GM21717 (cell line): ENCODE results near the gene TTC38.

Experiments
- ATAC-seq: cut with Tn5 transposase; IDR thresholded peaks from one replicate; pipeline ENCODE4 v1.9.1; 2021; ENCODE audit warnings: mild to moderate bottlenecking, moderate library complexity; ENCODE audit not compliant: unreplicated experiment

Gene TTC38

DNA sequence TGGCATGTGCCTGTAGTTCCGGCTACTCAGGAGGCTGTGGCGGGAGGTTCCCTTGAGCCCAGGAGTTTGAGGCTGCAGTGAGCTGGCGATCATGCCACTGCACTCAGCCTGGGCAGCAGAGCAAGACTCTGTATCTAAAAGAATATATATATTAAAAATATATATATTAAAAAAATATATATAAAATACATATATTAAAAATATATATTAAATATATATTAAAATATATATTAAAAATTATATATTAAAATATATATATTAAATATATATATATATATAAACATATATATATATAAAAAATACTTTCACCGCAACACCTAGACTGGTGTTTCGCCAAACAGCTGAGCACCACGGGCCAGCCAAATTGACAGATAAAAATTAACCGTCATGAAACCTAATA lies 8.8 kb downstream of the TTC38 start:
- ATAC-seq = no peak

DNA sequence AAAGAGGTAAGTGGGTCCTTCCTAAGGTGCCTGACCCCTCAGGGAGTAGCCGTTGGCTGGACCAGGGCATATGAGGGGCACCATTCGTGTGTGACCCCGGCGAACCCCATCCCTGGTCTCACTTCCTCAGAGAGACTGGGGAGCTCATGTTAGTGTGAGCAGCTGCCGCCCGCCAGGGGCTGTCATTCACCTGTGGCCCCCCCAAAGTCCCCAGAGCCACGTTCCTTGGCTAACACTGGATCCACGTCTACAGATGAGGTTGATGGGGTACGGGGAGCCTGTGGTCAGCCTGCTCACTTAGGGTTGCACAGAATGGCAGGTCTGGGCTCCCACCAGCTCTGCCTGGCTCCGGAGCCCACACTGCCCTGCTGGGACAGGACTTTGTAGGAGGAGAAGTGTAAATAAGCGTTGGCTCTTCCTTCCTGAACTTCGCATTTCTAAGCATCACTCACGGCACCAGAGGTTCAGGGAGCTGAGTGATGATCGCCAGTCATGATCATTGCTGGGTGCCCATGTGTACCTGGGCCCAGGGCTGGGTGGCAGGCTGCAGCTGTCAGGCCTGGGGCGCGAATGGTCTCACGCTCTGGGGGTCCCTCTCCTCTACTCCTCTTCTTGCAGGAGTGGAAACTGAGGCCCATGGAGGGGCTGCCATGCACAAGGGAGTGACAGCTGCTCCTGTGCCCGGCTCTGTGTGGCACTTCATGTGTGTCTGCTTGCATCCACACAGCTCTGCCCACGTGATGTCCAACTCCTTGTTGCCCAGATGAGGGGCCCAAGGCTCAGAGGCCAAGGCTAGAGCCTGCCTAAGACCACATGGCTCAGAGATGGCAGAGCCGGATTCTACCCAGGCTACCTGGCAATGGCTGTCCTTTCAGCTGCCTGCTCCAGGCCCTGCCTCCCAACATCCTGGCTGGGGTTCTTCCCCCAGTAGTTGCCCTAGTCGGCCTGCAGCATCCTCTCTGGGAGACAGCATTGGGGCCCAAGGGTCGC lies 11.1 kb downstream of the TTC38 start:
- ATAC-seq = no peak

DNA sequence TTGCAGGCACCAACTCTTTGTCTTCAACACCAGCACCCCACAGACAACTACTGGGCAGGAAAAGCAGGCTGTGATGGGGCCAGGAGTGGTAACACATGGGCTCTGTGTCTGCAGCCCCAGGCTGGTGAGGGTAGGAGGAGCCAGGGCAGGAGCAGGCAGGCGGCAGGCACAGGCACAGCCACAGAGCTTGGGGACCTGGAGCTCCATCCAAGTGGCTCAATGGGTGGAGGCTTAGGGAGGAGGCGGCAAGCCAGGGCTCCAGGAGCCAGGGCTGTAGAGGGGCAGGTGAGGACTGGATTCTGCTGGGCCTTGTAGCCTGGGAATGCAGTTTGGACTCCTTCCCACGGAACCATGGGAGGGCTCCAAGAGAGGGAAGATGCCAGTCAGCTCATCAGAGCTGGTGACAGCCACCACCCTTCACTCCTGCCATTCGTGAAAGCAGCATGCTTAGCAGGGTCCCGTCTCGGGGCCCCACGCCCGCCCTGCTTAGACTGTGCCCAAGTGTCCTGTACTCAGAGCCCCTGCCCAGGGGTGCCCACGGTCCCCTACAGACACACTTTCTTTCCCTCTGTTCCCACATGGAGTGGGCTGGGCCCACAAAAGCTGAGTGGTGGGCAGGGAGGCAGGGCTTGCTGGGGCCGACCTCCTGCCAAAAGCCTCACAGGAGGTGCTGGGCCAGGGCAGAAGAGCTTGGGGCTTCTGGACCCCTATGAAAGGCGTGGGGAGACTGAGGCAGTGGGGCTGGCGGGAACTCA lies 12.4 kb downstream of the TTC38 start:
- no peak for ATAC-seq

DNA sequence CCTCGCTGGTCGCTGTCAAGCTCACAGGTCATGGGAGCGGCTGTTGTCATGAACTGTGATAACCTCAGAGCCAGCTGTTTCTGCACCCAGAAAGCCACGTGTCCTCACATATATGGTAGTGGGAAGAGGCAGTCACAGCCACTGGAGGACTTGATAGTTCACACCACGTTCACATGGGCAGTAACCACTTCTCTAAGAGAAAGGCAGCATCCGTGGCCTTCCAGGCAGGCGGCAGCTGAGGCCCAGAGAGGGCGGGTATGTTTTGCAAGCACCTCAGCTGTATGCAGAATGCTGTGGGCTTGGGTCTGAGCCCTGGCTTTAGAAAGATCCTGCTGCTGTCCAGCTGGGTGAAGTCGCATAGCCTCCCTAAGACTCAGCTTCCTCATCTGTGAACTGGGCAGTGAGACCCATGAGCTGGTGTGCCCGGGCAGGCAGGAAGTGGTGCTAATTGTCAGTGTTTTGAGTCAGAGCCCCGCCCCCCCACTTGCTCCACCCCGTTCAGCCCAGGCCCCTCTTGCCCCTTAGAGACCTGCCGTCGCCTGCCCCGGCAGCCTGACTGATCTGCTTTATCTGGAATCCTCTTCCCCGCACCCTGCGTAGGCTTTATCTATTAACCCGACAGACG lies 13.3 kb downstream of the TTC38 start:
- no peak for ATAC-seq

DNA sequence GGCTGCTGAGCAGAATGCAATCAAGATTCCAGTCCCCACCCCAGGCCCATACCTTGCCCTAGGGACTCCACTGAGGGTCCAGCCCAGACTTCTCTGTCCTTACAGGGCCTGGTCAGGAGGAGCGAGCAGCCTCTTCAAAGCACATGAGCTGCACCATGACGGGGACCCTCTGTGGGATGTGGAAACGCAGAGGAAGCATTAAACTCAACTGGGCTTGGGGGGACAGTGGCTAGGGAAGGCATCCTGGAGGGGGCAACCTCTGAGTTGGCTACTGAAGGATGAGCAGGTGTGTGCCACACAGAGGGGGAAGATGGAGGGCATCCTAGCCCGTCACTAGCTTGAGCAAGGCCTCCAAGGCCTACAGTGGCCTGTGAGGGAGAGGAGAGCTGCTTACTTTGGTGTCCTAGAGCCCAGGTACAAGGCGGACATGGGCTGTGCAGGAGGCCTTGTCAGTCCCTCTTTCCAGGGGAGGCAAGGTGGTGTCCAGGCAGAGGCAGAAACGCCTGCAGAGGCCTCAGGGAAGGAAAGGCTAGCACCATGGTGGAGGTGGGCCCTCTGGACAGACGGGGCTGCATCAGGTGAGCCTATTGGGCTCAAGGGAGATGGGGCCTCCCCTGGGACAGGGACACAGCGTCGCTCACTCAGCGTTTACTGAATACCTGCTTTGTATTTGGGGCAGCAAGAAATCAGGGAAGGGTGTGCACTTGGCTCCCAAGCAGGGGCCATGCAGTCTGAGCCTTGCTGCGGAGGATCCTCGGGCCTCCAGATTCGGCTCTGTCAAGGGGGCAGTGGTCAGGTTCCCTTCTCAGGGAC lies 14.3 kb downstream of the TTC38 start:
- ATAC-seq = no peak

DNA sequence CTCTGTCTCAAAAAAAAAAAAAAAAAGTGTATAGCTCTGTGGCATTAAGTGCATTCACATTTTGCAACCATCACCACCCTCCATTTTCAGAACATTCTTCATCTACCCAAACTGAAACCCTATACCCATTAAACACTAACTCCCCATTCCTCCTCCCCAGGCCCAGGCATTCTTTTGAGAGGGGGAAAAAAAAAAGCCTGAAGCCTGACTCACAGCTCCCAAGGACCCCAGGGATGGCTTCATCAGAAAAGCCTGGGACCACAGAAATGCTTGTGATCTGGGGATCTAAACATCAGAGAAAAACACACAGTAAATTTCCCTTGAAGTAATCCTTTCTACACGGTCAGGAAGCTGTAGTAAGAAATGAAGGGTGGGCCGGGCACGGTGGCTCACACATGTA lies 18.2 kb downstream of the TTC38 start:
- no peak for ATAC-seq

DNA sequence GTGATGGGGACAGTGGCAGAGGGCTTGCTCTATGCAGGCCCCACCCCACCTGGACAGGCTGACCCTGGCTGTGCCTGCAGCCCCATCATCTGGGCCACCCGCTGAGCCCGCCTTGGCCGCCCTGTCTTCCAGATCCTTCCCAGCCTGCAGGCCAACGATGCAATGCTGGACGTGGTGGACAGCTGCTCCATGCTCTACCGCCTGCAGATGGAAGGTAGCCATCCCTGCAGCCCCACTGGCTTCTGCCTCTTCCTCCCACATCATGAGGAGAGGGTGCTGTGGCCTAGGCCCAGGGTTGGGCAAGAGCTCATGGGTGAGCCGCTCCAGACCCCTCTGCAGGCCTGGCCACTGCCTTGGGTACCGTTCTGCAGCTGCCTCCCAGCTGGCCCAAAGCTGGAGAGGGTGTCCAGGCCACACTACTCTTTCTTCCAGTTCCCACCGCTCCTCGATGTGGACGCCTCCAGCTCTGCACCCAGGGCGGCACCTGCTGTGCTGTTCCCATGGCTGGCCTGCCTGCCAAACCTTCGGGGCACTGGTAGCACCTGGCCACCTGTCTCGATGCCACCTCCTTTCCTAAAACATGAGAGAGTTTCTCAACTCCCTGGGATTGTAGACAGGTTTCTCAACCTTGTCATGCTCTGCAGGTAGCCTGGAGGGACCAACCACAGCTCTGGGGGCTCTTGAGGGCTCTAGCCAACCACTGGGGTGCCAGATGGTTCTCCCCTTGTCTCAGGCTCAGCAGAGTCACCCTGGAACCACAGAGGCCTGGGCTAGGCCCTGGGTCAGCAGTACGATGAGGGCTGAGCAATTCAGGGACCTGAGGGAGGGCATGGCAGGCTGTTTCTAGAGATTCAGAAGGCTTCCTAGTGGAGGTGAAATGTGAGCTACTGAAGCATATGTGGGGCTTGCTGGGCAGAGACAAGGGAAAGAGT lies 19.4 kb downstream of the TTC38 start:
- ATAC-seq = no peak

DNA sequence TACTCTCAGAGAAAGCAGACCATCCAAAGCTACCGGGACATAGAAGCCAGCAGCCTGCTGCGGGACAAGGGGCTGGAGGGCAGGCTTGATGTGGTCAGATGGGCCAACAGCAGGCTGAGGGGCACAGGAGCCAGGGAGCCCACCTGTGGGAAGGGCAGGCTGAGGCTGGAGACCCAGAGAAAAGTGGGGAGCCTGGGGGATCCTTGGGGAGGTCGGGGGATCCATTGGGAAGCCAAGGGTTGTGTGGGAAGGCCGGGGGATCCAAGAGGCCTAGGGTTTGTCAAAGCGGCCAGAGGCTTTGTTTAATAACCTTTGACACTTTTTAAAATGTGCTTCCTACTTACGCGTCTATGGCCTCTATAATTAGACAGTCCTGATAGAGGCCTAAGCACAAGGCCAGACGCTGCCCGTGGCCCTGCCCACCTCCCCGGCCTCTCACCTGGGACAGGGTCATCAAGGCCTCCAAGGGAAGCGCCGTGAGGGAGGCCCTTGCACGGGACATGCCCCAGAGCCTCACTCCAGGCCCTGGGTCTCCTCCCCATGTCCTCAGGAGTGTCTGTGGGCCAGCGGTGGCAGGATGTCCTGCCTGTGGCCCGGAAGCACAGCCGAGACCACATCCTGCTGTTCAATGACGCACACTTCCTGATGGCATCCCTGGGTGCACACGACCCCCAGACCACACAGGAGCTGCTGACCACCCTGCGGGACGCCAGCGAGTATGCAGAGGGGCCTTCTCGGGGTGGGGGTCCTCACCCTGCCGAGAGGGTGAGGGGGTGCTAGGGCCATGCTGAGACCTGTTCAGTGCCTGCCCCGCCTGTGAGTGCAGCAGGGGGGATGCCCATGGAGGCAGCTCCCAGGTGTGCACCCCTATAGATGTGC lies 20.3 kb downstream of the TTC38 start:
- ATAC-seq = peak; percentile 67

DNA sequence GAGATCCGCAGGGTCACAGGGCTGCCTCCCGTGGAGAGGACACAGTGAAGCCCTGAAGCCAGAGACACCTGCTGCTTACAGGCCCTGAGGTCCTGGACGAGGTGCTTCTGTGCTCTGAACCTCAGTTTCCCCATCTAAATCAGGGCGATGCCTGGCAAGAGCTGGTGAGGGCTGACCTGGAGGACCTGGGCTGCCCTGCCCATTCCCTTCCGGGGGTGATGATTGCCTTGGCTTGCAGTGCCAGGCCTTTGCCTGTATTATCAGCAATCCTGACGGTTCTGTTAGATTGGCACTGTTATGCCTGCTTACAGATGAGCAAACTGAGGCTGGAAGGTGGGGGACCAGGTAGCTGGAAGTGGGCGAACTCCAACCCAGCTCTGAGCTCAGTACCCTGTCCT lies 21.0 kb downstream of the TTC38 start:
- no peak for ATAC-seq

DNA sequence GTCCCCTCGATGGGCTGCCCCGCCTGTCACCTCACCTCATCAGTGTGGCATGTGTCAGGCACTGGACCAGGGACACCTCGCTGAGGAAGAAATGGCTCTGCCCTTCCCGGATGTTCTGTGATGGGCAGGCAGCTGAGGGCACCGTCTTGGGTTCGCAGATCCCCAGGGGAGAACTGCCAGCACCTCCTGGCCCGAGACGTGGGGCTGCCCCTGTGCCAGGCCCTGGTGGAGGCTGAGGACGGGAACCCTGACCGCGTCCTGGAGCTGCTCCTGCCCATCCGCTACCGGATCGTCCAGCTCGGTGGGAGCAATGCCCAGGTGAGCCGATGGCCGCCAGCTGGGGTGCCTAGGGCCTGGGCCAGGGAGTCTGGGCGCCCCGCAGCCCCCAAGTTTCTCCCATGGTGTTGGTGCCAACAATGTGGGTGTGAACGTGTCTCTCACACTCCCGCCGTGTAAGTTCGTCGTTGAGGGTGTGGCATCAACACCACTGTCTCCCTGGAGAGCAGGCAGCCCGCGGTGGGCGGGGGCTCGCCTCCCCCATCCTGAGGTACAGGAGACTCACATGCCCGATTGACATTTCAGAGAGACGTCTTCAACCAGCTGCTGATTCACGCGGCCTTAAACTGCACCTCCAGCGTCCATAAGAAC lies 21.6 kb downstream of the TTC38 start:
- no peak for ATAC-seq

DNA sequence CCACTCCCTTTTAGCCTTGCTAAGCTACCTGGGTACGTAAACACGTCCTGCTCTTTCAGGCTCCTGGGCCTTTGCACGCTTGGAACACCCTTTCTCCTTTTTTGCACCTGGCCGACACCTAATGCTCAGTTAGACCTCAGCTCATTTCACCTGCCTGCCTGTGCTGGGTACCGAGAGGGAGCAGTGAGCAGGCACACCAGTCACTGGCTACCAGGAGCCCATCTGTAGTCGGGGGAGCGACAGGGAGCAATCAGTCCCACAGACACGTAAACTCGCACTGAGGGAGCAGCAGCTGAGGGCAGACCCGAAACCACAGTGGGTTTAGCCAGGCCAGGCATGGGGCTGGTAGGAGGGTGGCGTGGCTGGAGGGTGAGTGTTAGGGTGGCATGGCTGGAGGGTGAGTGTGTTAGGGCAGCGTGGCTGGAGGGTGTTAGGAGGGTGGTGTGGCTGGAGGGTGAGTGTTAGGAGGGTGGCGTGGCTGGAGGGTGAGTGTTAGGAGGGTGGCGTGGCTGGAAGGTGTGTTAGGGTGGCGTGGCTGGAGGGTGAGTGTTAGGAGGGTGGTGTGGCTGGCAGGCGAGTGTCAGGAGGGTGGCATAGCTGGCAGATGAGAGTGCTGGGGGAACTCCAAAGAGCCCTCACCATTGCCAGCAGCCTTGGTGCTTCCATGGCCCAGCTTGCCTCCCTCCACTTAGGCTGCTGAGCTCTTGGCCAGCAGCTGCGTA lies 22.5 kb downstream of the TTC38 start:
- ATAC-seq = no peak

DNA sequence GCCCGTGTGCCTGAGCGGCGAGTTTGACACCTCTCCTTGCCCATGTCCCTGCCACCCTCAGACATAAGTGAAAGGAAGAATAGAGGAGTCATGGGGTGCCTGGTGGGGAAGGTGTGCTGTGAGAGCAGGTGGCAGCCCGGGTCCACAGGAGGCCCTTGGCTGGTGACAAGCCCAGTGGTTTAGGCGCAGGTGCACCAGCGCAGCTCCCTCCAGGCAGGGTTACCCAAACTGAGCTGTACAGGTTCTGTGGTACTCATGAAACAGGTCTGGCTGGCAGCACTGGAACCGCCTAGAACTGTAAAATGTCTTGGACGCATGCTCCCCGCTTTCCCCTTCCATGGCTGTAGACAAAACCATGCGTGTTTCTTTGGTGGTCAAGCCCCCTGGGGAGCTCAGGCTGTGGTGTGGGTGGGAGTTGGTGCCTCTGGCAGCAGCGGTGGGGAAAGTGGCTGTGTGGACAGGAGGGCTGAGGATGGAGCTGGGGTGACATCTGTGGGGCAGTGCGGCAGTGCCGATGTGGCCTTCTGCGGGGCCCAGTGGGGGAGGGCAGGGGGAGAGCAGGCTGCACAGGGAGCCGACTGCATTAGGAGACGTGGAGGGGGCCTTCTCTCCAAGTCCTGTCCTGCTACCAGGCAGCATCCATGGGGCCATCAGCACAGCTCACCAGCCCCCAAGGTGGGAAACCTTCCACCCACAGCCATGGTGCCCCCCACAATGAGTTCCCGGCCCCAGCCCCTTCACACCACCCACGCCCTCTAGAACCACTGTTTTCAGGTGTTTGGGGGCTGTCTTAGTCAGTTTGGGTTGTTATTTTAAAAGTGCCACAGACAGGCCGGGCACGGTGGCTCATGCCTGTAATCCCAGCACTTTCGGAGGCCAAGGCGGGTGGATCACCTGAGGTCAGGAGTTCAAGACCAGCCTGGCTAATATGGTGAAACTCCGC lies 23.3 kb downstream of the TTC38 start:
- no peak for ATAC-seq

DNA sequence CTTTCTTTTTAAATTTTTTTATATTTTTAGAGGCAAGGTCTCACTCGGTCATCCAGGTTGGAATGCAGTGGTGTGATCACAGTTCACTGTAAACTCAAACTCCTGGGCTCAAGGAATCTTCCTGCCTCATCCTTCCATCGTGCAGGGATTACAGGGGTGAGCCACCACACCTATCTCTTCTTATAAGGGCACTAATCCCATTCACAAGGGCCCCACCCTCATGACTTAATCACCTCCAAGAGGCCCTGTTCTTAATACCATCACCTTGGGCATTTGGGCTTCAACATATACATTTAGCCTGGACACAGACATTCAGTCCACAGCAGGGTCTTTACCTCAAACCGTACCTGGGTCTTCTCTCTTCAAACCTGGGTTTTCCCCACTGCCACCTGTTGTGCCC lies 24.4 kb downstream of the TTC38 start:
- no peak for ATAC-seq

DNA sequence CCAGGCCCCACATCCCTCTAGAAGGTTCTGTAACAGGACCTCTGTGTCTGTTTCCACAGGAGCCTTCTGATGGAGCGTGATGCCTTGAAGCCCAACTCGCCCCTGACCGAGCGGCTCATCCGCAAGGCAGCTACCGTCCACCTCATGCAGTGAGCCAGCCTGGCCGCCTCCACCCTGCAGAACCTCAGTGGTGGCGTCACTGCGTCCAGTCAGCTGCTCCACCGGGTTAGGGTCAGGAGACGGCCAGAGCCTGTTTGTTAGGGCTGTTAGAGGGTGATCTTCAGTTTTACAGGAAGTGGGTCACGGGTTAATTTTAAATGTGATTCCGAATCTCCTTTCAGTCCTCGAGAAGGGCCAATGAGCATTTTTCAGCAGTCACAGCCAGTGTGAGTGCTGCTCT lies 24.9 kb downstream of the TTC38 start:
- ATAC-seq = no peak

DNA sequence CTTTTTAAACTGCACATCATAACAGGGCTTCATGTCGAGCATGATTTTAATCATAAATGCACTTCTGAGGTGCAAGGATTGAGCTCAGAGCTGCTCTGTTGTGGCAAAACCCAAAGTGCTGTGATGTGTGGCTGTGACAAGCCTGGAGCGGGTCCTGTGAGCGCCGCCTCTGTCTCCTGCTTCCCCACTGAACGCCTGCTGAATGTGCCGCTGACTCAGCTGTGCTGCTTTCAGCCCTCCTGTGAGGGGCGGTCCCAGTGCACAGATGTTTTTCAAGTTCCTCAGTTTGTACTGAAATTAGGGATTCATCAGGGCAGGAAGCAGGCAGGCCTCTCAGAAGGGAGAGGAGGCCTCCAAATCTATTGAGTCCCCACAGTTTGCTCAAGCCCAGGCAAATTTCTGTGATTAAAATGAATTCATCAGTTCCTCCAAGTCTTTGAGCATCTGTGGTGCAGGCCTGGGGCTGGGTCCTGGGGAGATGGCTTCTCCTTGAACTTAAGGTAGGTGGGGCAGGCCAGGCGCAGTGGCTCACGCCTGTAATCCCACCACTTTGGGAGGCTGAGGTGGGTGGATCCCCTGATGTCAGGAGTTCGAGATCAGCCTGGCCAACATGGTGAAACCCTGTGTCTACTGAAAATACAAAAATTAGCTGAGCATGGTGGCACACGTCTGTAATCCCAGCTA lies 25.9 kb downstream of the TTC38 start:
- ATAC-seq = no peak

DNA sequence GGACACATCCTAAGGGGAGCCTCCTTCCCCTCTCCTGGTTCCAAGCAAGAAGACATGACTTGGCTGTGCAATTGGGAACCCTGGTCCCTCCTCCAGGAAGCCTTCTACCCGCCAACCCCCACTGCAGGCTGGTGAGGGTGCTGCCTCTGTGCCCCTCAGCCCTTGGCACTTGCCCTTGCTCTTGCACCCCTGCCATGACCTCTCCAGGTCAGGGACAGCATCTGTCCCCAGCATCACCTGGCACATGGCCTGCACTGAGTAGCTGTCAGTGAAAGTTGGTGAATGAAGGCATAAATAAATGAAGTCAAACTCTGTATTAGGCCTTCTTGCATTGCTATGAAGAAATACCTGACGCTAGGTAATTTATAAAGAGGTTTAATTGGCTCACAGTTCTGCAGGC lies 27.0 kb downstream of the TTC38 start:
- no peak for ATAC-seq
